Raji (cell line): ENCODE results near the gene GOLGA8J.
"Not testable (repeated sequence)": the region's sequence is repeated elsewhere in the genome, so short reads cannot be mapped to it uniquely, and the experiment has no call there.

ENCODE experiments used
- POLR2A ChIP-seq: IDR thresholded peaks from 2 replicates; pipeline ENCODE4 v1.6.1; 2011; ENCODE audit warnings: low read depth, low read length, control low read depth; ENCODE audit not compliant: insufficient read depth

GOLGA8J gene

GRCh38 chr15:30068326-30068725 lies 14.4 kb upstream of the GOLGA8J start:
- TF ChIP-seq POLR2A: no peak

DNA sequence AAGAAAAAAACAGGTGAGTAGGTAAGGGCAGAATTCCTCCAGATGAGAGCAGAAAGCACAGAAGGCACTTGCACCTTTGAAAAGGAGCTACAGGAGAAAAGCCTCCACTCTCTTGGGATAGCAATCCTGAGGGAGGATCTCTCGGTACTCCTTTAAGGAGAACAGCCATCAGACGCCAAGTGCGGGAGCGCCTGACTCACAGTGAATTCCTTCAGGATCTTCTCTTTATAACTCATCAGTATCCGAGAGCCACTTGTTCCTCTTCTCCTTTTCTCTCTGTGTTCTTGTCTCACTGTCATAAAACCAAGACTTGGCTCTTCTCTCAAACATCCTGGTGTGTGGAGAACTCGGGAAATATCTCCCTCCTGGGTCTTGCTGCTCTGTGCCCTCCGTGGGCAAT lies 10.1 kb upstream of the GOLGA8J start:
- no peak for TF ChIP-seq POLR2A

- TF ChIP-seq POLR2A: no peak
Observed at GRCh38 chr15:30073915-30074314, 8.8 kb upstream of the GOLGA8J start.

GRCh38 chr15:30134751-30135150 lies 52.0 kb downstream of the GOLGA8J start, which contains the start of gene GOLGA8T:
GOLGA8T (plus strand) TSS chr15:30135051; CDS start chr15:30135149, 98 bp downstream.
- TF ChIP-seq POLR2A: not testable (repeated sequence)
